SK-N-MC (cell line): Measurements from ENCODE around the gene KCNQ1.

Experiments used
- EZH2 ChIP-seq: fragments of 200-600 bp; sonication (generic); IDR thresholded peaks from one replicate; pipeline ENCODE4 v1.6.1; 2017; ENCODE audit warnings: antibody characterized with exemption
- POLR2AphosphoS5 ChIP-seq: IDR thresholded peaks from 2 replicates; pipeline ENCODE4 v1.6.1; 2012; ENCODE audit warnings: mild to moderate bottlenecking, low read depth, low read length, borderline replicate concordance

GRCh38 chr11:2465202-2466068 is 20.6 kb downstream of the KCNQ1 start:
- TF ChIP-seq EZH2: no peak
- no peak for TF ChIP-seq POLR2AphosphoS5
